A673 (cell line): Measurements from ENCODE around the gene PCDHB6.
"Not testable (repeated sequence)": the region's sequence is repeated elsewhere in the genome, so short reads cannot be mapped to it uniquely, and the experiment has no call there.

Experiments
- CTCF ChIP-seq: fragments of 300-800, 200-600 bp; sonication (generic); conservative IDR thresholded peaks from 2 replicates; pipeline ENCODE4 v1.5.1; 2017; ENCODE audit warnings: low read depth, mild to moderate bottlenecking, antibody characterized with exemption, low read length, moderate library complexity, mixed read lengths
- EZH2 ChIP-seq: fragments of 200-600 bp; sonication (generic); IDR thresholded peaks from 2 replicates; pipeline ENCODE4 v1.6.1; 2017; ENCODE audit warnings: borderline replicate concordance, low read depth, mild to moderate bottlenecking, mixed read lengths, antibody characterized with exemption, low read length; ENCODE audit not compliant: poor library complexity, severe bottlenecking

GRCh38 chr5:141137346-141137745 is 12.5 kb upstream of the PCDHB6 start:
- TF ChIP-seq CTCF, EZH2: not testable (repeated sequence)
